Renal cortex interstitium (tissue), 11 donors: ENCODE data around the gene PDE11A. TPM values are rescaled to one million over a fixed set of nuclear protein-coding genes. Genes with fewer than 3 reads are reported as not detected.
"Not testable (repeated sequence)": the region's sequence is repeated elsewhere in the genome, so short reads cannot be mapped to it uniquely, and the experiment has no call there.

Source experiments
- DNase-seq, 11 donors: peaks; one replicate each; pipeline ENCODE4 v3.0.0-alpha.2; 2013; ENCODE audit warnings: low read depth in 9 of 11, low spot score in 4 of 11; ENCODE audit errors: extremely low read depth in 1 of 11
- polyA plus RNA-seq, 3 donors: library from polyadenylated mRNA; unstranded; fragments of 120-200 nt; gene quantifications; one replicate each; pipeline ENCODE4 v1.2.1, GENCODE V29; 2013; ENCODE audit not compliant: insufficient read length in 3 of 3

The PDE11A gene
- polyA plus RNA-seq, 3 donors = 6.0 to 8.2 (median 6.7) TPM

- no peak for DNase-seq
These were observed 263.4 kb downstream of the PDE11A start for GRCh38 chr2:177808984-177809809.

- no peak for DNase-seq
These were observed 266.6 kb downstream of the PDE11A start for GRCh38 chr2:177806025-177806424.

GRCh38 chr2:177799531-177799930, 273.0 kb downstream of the PDE11A start:
- DNase-seq = peak in 6 of 11 donors; percentile 8 to 24 (median 14)

GRCh38 chr2:177797808-177798207, 274.8 kb downstream of the PDE11A start:
- no peak for DNase-seq

GRCh38 chr2:177796654-177797415, 275.7 kb downstream of the PDE11A start:
- DNase-seq = no peak

GRCh38 chr2:177796011-177796410, 276.6 kb downstream of the PDE11A start:
- no peak for DNase-seq

- not testable (repeated sequence) for DNase-seq
These were observed 287.4 kb downstream of the PDE11A start for GRCh38 chr2:177785143-177785542.

- DNase-seq = no peak
These were observed 287.9 kb downstream of the PDE11A start for GRCh38 chr2:177784745-177785067.

- no peak for DNase-seq
These were observed 288.5 kb downstream of the PDE11A start for GRCh38 chr2:177783835-177784744.

- DNase-seq = no peak
These were observed 289.5 kb downstream of the PDE11A start for GRCh38 chr2:177783091-177783490.

- no peak for DNase-seq
These were observed 290.0 kb downstream of the PDE11A start for GRCh38 chr2:177782613-177783012.

- DNase-seq = no peak
These were observed 294.1 kb downstream of the PDE11A start for GRCh38 chr2:177778472-177778871.

GRCh38 chr2:177772529-177772928, 300.0 kb downstream of the PDE11A start:
- DNase-seq = no peak

GRCh38 chr2:177771191-177771590, 301.4 kb downstream of the PDE11A start:
- DNase-seq = no peak

GRCh38 chr2:177767768-177768167, 304.8 kb downstream of the PDE11A start:
- no peak for DNase-seq

GRCh38 chr2:177765698-177766097, 306.9 kb downstream of the PDE11A start:
- DNase-seq = no peak

- DNase-seq = peak in 10 of 11 donors; percentile 54 to 82 (median 74)
These were observed 308.9 kb downstream of the PDE11A start for GRCh38 chr2:177763531-177764265.

- no peak for DNase-seq
These were observed 313.1 kb downstream of the PDE11A start for GRCh38 chr2:177759443-177759842.
